K562 (cell line): ENCODE measurements around the gene POM121. TPM values are rescaled to one million over a fixed set of nuclear protein-coding genes. Genes with fewer than 3 reads are reported as not detected.

ENCODE experiments used
- CEBPB ChIP-seq: fragments of 450-650 bp; IDR thresholded peaks from 2 replicates; pipeline ENCODE4 v1.6.1; 2016; ENCODE audit warnings: missing genetic modification characterization, missing compliant biosample characterization
- FOXA1 ChIP-seq: fragments of 450-650 bp; IDR thresholded peaks from 2 replicates; pipeline ENCODE4 v1.6.1; 2016; ENCODE audit warnings: mild to moderate bottlenecking, borderline replicate concordance
- LEF1 ChIP-seq: fragments of 450-650 bp; IDR thresholded peaks from 2 replicates; pipeline ENCODE4 v1.6.1; 2016; ENCODE audit warnings: mild to moderate bottlenecking
- POLR2AphosphoS2 ChIP-seq: IDR thresholded peaks from 2 replicates; pipeline ENCODE4 v1.6.1; 2012; ENCODE audit warnings: low read length, improper control_type of control experiment
- ZNF274 ChIP-seq: IDR thresholded peaks from 2 replicates; pipeline ENCODE4 v1.6.1; 2011; ENCODE audit warnings: low read depth, mild to moderate bottlenecking, low read length, moderate library complexity, borderline replicate concordance
- polyA plus RNA-seq, 8 experiments: library from polyadenylated mRNA; depleted of rRNA in 4 of 8; stranded (reverse) in 5 of 8; unstranded in 3 of 8; fragments of >200 nt; fragmentation: Nextera tagmentation in 2 of 8; fragmentation: Illumina TruSeq in 1 of 8; extraction: Ambion mirVana in 2 of 8; extraction: Trizol in 1 of 8; gene quantifications; 2 replicates each; pipeline versions ENCODE4 v1.2.1 to v1.2.3, GENCODE V29; 2011 to 2014; ENCODE audit warnings: inconsistent platforms in 1 of 8, missing spikeins in 1 of 8
- total RNA-seq, 7 experiments: library from RNA; depleted of rRNA in 6 of 7; stranded (reverse); fragments of >200 nt in 6 of 7; fragmentation: Illumina TruSeq in 2 of 7; extraction: Trizol in 2 of 7; gene quantifications; 2 replicates each; pipeline versions ENCODE4 v1.2.1 to v1.2.3, GENCODE V29; 2011 to 2021; ENCODE audit warnings: low replicate concordance in 1 of 7
- TF ChIP-seq, protein P1 (sequence below), 2 experiments: fragments of 450-650 bp in 1 of 2; sonication (generic) in 1 of 2; formaldehyde crosslinking; conservative IDR thresholded peaks; 2 replicates each; pipeline versions ENCODE4 v1.4.0 to v1.8.1; 2020 to 2022; ENCODE audit warnings: mild to moderate bottlenecking in 1 of 2, missing genetic modification reagents in 1 of 2
- TF ChIP-seq, protein P2 (sequence below): sonication (generic); formaldehyde crosslinking; IDR thresholded peaks from 2 replicates; pipeline ENCODE4 v1.8.0; 2022; ENCODE audit warnings: missing genetic modification reagents, mild to moderate bottlenecking, borderline replicate concordance
- TF ChIP-seq, protein P3 (sequence below), 3 experiments: IDR thresholded peaks in 2 of 3; conservative IDR thresholded peaks in 1 of 3; 2 replicates each; pipeline ENCODE4 v1.5.1; 2011 to 2012; ENCODE audit warnings: low read length in 3 of 3, mild to moderate bottlenecking in 3 of 3, control low read depth in 2 of 3, improper control_type of control experiment in 1 of 3, inconsistent platforms in 1 of 3, low read depth in 1 of 3, mixed read lengths in 1 of 3, moderate library complexity in 1 of 3; ENCODE audit not compliant: insufficient read depth in 2 of 3
- TF ChIP-seq, protein P4 (sequence below): conservative IDR thresholded peaks from 2 replicates; pipeline ENCODE4 v1.6.1; 2011; ENCODE audit warnings: low read depth, mild to moderate bottlenecking, low read length; ENCODE audit not compliant: control insufficient read depth
- TF ChIP-seq, protein P5 (sequence below), 2 experiments: fragments of 450-650 bp; formaldehyde crosslinking in 1 of 2; IDR thresholded peaks; 2 replicates each; pipeline versions ENCODE4 v1.4.0 to v1.6.1; 2014 to 2020; ENCODE audit warnings: mild to moderate bottlenecking in 2 of 2, borderline replicate concordance in 1 of 2, low read depth in 1 of 2

POM121 gene
- total and polyA plus RNA-seq, 9 of the 15 experiments (the other 6 are each of a cell fraction or from before 2014, with no cell fraction given), result 3.6 to 112 (median 12.5) TPM

DNA sequence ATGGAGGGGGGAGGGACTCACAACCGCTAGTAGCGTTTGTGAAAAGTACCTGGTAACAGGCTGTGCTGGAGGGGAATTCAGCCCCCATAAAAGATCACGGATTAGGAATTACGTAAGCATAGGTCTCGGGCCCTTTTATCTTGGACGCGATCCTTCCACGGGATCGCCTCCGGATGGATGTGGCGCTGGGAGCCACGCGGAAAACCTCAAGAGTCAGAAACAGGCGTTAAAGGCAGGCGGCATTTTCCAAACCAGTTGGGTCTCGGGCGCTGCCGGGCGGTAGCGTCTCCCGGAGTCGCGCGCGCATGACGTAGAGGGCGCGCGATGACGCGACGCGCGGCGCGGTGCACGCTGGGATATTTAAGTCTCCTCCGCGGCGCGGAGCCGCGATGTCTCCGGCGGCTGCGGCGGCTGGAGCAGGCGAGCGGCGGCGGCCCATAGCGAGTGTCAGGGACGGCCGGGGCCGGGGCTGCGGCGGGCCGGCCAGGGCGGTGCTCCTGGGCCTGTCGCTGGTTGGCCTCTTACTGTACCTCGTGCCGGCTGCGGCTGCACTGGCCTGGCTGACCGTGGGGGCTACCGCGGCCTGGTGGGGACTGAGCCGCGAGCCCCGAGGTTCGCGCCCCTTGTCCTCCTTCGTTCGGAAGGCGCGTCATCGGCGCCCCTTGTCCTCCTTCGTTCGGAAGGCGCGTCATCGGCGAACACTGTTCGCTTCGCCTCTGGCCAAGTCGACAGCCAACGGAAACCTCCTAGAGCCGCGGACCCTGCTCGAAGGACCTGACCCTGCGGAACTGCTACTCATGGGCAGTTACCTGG lies at the start of gene POM121 (continued):
- TF ChIP-seq CEBPB (0 out of 2 replicates have a peak, but pooled peaks have one; percentile 41), POLR2AphosphoS2 (peak; percentile 98), LEF1 (peak; percentile 62; the same call in 1 of the 2 replicates), ZNF274 (no peak), FOXA1 (no peak)
- TF ChIP-seq, protein P1, sequence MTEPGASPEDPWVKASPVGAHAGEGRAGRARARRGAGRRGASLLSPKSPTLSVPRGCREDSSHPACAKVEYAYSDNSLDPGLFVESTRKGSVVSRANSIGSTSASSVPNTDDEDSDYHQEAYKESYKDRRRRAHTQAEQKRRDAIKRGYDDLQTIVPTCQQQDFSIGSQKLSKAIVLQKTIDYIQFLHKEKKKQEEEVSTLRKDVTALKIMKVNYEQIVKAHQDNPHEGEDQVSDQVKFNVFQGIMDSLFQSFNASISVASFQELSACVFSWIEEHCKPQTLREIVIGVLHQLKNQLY (CRISPR knock-in tag; conservative IDR thresholded peaks at IDR 0.05), result peak in 1 of 2 experiments; percentile 38; a peak in 1 of 4 replicates
- TF ChIP-seq, protein P2, sequence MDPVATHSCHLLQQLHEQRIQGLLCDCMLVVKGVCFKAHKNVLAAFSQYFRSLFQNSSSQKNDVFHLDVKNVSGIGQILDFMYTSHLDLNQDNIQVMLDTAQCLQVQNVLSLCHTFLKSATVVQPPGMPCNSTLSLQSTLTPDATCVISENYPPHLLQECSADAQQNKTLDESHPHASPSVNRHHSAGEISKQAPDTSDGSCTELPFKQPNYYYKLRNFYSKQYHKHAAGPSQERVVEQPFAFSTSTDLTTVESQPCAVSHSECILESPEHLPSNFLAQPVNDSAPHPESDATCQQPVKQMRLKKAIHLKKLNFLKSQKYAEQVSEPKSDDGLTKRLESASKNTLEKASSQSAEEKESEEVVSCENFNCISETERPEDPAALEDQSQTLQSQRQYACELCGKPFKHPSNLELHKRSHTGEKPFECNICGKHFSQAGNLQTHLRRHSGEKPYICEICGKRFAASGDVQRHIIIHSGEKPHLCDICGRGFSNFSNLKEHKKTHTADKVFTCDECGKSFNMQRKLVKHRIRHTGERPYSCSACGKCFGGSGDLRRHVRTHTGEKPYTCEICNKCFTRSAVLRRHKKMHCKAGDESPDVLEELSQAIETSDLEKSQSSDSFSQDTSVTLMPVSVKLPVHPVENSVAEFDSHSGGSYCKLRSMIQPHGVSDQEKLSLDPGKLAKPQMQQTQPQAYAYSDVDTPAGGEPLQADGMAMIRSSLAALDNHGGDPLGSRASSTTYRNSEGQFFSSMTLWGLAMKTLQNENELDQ, result no peak; the same call in 1 of the 2 replicates
- TF ChIP-seq, protein P3, sequence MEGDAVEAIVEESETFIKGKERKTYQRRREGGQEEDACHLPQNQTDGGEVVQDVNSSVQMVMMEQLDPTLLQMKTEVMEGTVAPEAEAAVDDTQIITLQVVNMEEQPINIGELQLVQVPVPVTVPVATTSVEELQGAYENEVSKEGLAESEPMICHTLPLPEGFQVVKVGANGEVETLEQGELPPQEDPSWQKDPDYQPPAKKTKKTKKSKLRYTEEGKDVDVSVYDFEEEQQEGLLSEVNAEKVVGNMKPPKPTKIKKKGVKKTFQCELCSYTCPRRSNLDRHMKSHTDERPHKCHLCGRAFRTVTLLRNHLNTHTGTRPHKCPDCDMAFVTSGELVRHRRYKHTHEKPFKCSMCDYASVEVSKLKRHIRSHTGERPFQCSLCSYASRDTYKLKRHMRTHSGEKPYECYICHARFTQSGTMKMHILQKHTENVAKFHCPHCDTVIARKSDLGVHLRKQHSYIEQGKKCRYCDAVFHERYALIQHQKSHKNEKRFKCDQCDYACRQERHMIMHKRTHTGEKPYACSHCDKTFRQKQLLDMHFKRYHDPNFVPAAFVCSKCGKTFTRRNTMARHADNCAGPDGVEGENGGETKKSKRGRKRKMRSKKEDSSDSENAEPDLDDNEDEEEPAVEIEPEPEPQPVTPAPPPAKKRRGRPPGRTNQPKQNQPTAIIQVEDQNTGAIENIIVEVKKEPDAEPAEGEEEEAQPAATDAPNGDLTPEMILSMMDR (IDR thresholded peaks at IDR 0.05 in 2 of 3, conservative IDR thresholded peaks at IDR 0.05 in 1 of 3; ENCODE audit: insufficient read depth in 2 of 3, low read depth in 1 of 3, low read length in 3 of 3), result peak in 1 of 3 experiments; percentile 13; a peak in 1 of 6 replicates
- TF ChIP-seq, protein P4, sequence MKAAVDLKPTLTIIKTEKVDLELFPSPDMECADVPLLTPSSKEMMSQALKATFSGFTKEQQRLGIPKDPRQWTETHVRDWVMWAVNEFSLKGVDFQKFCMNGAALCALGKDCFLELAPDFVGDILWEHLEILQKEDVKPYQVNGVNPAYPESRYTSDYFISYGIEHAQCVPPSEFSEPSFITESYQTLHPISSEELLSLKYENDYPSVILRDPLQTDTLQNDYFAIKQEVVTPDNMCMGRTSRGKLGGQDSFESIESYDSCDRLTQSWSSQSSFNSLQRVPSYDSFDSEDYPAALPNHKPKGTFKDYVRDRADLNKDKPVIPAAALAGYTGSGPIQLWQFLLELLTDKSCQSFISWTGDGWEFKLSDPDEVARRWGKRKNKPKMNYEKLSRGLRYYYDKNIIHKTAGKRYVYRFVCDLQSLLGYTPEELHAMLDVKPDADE, result peak; percentile 92
- TF ChIP-seq, protein P5, sequence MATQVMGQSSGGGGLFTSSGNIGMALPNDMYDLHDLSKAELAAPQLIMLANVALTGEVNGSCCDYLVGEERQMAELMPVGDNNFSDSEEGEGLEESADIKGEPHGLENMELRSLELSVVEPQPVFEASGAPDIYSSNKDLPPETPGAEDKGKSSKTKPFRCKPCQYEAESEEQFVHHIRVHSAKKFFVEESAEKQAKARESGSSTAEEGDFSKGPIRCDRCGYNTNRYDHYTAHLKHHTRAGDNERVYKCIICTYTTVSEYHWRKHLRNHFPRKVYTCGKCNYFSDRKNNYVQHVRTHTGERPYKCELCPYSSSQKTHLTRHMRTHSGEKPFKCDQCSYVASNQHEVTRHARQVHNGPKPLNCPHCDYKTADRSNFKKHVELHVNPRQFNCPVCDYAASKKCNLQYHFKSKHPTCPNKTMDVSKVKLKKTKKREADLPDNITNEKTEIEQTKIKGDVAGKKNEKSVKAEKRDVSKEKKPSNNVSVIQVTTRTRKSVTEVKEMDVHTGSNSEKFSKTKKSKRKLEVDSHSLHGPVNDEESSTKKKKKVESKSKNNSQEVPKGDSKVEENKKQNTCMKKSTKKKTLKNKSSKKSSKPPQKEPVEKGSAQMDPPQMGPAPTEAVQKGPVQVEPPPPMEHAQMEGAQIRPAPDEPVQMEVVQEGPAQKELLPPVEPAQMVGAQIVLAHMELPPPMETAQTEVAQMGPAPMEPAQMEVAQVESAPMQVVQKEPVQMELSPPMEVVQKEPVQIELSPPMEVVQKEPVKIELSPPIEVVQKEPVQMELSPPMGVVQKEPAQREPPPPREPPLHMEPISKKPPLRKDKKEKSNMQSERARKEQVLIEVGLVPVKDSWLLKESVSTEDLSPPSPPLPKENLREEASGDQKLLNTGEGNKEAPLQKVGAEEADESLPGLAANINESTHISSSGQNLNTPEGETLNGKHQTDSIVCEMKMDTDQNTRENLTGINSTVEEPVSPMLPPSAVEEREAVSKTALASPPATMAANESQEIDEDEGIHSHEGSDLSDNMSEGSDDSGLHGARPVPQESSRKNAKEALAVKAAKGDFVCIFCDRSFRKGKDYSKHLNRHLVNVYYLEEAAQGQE (IDR thresholded peaks at IDR 0.05; ENCODE audit: borderline replicate concordance), result peak; percentile 36; the same call in 1 of the 2 replicates
- TF ChIP-seq, protein P5 (CRISPR knock-in tag; IDR thresholded peaks at IDR 0.05; ENCODE audit: low read depth), result peak; percentile 71
